GM19025 (cell line): ENCODE data around the gene DKK3.

Source experiments
- ATAC-seq: cut with Tn5 transposase; IDR thresholded peaks from one replicate; pipeline ENCODE4 v1.9.1; 2021; ENCODE audit warnings: mild to moderate bottlenecking, low read depth, moderate library complexity; ENCODE audit not compliant: unreplicated experiment

DKK3 gene

DNA sequence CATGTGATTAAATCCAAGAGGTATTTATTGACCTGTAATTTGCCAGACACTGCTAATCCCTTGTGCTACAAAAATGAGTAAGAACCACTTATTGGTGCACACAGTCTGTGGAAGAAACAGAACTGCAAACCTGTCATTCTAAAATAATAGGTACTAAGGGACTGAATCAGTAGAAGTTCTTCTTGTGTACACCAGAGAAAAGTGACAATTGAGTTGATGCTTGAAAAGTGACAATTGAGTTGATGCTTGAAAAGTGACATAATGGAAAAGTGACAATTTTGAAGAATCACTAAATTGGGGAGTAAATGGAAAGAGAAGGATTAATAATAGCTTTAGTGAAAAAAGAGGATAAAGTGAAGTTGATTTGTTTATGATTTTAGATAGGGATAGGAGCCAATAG lies 56.4 kb downstream of the DKK3 start:
- no peak for ATAC-seq

DNA sequence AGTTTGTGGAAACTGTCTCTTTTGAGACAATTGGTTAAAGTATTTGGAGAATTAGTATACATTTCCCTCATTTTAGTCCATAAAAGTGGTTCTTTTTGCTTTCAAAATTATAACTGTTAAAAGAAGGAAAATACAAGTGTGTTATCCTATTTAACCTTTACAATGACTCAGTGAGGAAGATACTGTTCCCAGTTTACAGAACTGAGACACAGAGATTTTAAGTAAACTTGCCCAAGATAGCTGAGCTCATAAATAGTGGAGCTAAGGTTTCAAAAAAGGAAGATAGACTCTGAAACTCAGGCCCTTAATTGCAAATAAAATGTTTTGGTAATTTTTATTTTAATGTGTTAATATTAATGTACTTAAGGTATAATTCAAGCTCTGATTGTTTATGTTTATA lies 58.9 kb downstream of the DKK3 start:
- ATAC-seq, result no peak

DNA sequence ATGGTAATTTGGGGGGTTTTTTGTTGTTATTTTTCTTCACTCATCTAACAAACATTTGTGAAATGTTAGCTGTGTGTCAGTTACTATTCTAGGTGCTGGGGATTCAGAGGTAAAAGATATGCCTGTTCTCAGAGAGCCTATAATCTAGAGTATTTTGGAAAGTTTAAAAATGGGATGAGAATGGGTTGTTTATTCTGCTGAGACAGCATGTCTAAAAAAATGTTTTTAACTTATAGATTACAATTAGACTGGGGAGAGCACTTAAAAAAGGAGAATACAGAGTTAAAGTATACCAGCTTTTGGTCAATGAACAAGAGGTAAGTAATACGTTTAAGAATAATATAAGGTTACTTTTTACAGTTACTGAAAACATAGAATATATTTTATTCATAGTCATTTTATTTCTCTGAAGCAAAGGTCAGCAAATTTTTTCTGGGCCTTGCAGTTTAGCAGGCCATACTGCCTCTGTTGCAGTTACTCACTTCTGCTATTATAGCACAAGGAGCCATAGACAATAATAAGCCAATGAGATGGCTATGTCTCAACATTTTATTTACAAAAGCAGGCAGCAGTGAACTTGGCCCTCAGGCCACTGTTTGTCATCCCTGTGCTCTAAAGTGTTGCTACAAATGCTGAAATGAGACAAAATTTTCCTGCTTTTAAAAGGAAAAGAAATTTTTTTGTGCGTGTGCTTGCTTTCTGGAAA lies 60.0 kb downstream of the DKK3 start:
- no peak for ATAC-seq

DNA sequence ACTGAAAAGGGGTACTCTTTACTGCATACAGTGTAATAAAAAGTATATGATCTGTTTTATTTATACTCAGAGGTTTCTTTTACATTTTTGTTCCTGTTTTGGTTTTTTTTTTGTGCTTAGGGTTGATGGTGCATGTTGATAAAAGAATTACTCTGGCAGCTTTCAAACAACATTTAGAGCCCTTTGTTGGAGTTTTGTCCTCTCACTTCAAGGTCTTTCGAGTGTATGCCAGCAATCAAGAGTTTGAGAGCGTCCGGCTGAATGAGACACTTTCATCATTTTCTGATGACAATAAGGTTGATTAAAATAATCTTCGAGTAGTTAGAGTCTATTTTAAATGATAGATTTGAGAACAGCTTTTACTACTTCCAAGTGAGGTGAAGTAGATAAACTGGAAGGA lies 60.6 kb downstream of the DKK3 start:
- no peak for ATAC-seq

DNA sequence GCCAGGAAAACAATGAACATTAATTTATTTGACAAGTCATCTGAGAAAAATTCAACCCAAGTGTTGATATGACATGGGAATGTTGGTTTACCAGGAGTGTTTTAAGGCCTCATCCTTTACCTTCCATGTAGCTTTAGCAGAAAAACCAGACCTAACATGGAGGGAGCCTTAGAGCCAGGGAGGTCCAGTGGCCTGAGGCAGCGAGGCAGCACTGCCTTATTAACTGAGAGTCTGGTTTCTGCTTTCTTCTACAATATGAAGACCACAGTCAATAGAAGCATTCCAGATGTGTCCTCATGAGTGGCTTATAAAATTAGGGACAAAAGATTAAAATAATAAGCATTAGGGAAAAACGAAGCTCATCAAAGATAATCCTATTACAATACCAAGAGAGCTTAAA lies 61.5 kb downstream of the DKK3 start:
- no peak for ATAC-seq

DNA sequence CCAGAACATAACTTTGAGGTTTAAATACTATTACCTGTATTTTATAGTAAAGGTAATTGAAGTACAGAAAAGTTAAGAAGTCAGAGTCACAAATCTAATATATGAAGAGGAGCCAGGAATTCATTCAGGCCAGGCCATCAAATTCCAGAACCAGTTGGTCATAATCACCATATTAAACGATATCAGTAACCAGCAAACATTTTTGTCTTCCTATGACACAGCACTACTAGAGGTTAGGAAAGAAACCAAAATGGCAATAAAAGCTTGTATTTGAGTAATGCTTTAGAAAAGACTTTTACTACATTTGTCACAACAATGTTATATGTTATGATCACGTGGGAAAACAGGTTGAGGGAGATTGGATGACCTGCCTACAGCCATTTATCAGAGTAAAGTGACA lies 62.2 kb downstream of the DKK3 start:
- ATAC-seq, result no peak

DNA sequence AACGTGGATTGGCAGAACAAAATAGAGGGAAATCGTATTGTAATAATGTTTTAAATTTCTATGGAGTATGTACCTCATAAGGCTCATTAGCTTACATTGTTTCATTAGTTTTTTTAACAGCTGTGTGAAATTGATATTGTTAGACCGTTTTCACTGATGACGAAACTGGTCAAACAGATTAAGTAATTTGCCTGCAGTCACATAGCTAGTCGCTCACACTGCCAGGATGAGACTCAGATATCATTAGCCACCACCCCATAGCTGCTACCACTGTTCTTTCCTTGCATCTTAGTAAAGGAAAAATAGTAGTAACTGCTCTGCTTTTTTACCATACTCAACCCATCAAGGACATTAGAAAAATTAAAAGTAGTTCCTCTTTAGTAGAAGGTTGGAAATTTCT lies 64.0 kb downstream of the DKK3 start:
- no peak for ATAC-seq

DNA sequence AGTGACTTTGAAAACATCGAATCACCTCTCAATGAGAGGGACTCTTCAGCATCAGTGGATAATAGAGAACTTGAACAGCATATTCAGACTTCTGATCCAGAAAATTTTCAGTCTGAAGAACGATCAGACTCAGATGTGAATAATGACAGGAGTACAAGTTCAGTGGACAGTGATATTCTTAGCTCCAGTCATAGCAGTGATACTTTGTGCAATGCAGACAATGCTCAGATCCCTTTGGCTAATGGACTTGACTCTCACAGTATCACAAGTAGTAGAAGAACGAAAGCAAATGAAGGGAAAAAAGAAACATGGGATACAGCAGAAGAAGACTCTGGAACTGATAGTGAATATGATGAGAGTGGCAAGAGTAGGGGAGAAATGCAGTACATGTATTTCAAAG lies 65.8 kb downstream of the DKK3 start:
- no peak for ATAC-seq

DNA sequence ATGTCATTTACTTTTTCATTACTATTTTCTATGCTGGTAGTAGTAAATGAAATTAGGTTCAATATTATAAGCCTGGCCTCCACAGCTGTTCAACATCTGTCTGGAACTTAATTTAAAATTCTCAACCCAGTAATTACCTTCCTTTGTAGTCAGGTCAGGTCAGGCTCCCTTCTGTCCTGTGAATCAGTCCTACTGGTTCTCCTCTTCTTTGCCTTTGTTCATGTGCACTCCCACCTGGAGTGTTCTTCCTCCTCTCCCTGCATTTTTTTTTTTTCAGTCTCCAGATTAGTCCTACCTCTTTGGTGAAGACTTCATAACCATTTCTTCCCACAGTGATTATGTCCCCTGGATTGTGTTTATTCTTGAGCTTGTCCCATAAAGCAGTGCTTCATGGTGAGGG lies 67.9 kb downstream of the DKK3 start:
- no peak for ATAC-seq

DNA sequence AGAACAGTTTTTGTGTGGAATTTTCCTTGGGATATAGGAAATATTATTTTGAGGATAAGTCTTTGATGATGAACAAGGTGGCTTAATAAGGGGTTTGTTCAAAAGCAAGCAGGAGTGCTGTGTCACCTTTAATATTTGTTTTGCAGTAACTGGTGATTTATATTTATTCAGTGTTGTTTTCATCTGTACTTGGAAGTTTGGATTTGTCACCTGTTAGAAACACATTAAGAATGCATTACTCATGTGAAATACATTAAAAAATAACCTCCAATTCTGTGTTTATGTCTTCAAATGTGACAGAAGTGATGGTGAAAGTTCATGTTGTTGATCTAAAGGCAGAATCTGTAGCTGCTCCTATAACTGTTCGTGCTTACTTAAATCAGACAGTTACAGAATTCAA lies 70.5 kb downstream of the DKK3 start:
- ATAC-seq, result no peak

DNA sequence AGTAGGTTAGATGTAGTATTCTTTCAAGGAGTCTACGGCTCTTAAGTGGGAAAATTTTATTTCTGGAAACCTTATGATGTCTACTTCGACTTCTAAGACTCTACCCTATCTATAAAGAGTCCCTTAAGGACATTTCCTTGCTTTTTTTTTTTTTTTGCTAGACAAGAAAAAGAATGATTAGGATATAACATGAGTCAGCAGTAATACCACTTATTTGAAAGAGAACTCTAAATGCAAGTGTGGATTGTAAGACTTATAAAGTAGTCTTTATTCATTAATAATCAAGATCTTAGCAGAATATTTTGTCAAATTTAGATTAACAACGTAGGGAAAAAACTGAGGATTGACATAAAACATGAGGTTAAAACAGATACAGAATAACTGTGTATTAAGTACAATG lies 71.0 kb downstream of the DKK3 start:
- ATAC-seq, result no peak

DNA sequence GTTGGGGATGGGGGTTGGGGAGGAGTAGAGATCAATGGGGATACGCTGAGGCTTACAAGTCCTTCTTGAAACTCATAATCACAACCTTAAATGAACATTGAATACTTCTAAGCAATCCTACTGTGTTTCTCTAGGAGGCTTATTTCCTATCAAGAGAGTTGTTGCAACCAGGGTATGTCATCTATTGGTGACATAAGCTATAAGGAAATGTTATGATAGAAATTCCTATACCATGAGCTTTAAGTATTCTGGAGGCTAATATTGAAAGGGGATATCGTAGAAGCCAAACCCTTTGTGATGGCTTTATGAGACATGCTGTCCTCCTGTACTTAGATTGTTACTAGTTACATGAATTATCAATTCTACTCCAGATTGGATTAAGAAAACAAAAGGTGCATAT lies 72.9 kb downstream of the DKK3 start:
- no peak for ATAC-seq

DNA sequence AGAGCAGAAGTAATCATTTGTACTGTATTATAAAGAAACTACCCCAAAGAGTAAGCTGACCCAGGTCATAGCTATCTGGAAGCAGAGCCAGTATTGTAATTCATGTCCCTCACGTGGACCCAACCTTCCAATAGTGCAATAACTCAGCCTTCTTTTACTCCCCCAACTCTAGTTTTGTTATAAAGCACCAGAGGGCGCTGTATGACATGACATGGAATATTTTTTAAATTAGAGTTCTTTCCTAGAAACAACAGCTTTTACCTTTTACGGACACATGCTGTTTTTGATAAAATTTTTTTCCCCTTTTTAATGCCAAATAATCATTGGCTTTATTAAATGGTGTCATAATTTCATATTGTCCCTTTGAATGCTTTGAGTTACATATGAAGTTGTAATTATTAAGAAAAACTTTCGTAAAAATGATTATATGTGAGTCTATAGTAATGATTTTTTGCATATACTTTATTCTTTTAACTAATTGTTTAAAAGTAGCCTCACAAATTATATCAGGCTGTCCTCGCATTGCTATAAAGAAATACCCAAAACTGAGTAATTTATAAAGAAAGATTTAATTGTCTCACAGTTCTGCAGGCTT lies 76.9 kb downstream of the DKK3 start:
- ATAC-seq, result no peak

DNA sequence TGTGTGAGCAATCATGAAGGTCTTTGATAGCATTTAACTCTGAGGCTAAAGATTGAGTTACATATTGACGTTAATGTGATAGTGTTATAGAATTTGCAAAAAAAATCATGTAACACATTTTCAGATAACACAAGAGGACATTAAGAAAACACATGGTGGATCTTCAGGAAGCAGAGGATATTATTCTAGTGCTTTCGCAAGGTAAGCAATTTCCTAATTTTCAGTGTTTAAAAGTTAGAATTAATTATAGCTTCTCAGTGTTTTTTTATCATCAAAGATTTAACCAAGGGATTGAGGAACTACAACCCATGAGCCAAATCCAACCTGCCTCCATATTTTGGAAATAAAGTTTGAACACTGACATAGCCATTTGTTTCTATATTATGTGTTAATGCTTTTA lies 78.5 kb downstream of the DKK3 start:
- ATAC-seq, result no peak

DNA sequence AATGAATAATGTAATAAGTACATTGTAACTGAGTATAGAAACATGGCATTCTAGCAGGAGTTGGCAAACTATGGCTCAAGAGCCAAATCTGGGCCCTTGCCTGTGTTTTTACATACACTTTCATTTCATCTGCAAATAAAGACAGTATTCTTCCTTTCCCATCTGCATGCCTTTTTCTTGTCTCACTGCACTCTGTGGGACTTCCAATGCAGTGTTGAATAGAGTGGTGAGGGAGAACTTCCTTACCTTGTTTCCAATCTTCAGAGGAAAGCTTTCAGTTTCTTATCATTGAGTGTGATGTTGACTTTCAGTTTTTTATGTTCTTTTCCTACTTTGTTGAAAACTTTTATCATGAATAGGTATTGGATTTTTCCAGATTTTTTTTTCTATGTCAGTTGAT lies 84.6 kb downstream of the DKK3 start:
- ATAC-seq, result no peak

DNA sequence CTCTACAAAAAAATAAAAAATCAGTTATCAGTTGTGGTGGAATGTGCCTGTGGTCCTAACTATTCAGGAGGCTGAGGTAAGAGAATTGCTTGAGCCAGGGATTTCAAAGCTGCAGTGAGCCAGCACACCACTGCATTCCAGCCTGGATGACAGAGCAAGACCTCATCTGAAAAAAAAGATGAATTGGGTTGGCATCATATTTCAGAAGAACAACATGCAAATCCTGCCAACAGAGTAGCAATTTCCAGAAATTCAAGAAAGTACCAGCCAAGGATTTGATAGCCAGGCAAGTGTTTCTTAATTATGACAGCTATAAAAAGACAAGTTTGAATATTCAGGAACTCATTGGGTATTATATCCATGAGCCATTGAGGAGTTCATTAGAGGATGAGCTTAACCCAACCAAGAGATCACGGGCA lies 91.4 kb downstream of the DKK3 start:
- no peak for ATAC-seq

DNA sequence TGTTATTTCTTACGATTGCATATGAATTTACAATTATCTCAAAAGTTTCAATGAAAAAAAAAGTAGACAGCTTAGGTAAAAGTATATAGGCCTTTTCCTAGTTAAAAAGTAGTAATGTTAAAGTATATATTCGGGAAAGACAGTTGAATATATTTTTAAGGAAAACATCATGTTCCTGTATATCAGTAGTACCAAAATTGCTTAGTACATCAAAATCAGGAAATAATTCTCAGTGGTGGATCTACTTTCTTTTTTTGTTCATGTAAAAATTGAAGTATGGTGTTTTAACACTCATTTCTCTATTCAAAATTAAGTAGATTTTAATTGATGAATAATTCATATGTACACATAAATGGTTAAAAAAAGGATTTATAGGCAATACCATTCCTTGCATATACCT lies 92.8 kb downstream of the DKK3 start:
- no peak for ATAC-seq

DNA sequence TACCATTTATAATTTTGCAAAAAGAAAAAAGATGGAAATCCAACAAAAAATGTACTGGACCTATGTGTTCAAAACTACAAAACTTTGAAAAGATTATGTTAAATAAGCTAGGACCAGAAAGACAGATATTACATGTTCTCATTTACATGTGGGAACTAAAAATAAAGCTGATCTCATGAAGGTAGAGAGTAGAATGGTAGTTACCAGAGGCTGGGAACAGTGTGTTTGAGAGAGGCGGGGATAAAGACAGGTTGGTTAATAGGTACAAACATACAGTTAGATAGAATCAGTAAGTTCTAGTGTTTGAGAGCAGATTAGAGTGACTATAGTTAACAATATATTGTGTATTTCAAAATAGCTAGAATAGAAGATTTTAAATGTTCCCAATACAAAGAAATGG lies 95.0 kb downstream of the DKK3 start:
- no peak for ATAC-seq
